Neural cell (in vitro differentiated cells): ENCODE measurements around the gene SDC1. TPM values are rescaled to one million over a fixed set of nuclear protein-coding genes. Genes with fewer than 3 reads are reported as not detected.

ENCODE experiments used
- H2AFZ ChIP-seq: fragments of 200-600, 300-800 bp; sonication (generic), shearing (Covaris generic); 2 replicates; pipeline ENCODE4 v1.6.0; 2014; ENCODE audit warnings: low read depth, mild to moderate bottlenecking, antibody characterized with exemption, low read length, moderate library complexity
- H3F3A ChIP-seq: fragments of 200-600 bp; shearing (Covaris generic); 2 replicates; pipeline ENCODE4 v1.6.1; 2016; ENCODE audit warnings: mild to moderate bottlenecking, moderate library complexity, mixed read lengths, antibody characterized with exemption, low read length; ENCODE audit not compliant: insufficient read depth, poor library complexity, severe bottlenecking
- H3K27ac ChIP-seq: fragments of 200-600, 300-800 bp; sonication (generic), shearing (Covaris generic); 2 replicates; pipeline ENCODE4 v1.5.1; 2014; ENCODE audit warnings: mild to moderate bottlenecking, low read length, moderate library complexity
- H3K27me3 ChIP-seq: fragments of 300-800, 200-600 bp; sonication (generic), shearing (Covaris generic); 2 replicates; pipeline ENCODE4 v1.6.0; 2014; ENCODE audit warnings: mild to moderate bottlenecking, low read depth, low read length, moderate library complexity; ENCODE audit not compliant: insufficient read depth
- H3K36me3 ChIP-seq: fragments of 300-800, 200-600 bp; sonication (generic), shearing (Covaris generic); 2 replicates; pipeline ENCODE4 v1.5.1; 2014; ENCODE audit warnings: mild to moderate bottlenecking, antibody characterized with exemption, low read length, moderate library complexity; ENCODE audit not compliant: insufficient read depth
- H3K4me2 ChIP-seq: fragments of 300-800, 200-600 bp; sonication (generic), shearing (Covaris generic); 2 replicates; pipeline ENCODE4 v1.6.0; 2014; ENCODE audit warnings: mild to moderate bottlenecking, low read length
- H3K4me3 ChIP-seq: fragments of 300-800, 200-600 bp; sonication (generic), shearing (Covaris generic); 2 replicates; pipeline ENCODE4 v1.5.1; 2014; ENCODE audit warnings: mild to moderate bottlenecking, low read length, moderate library complexity
- H3K79me2 ChIP-seq: fragments of 200-600 bp; shearing (Covaris generic); replicated peaks from 2 replicates; pipeline ENCODE4 v1.6.0; 2014; ENCODE audit warnings: mild to moderate bottlenecking, low read length, moderate library complexity; ENCODE audit not compliant: insufficient read depth
- H3K9ac ChIP-seq: fragments of 300-800, 200-600 bp; sonication (generic), shearing (Covaris generic); 2 replicates; pipeline ENCODE4 v1.6.1; 2016; ENCODE audit warnings: mild to moderate bottlenecking, low read length, mixed read lengths
- H3K9me2 ChIP-seq: fragments of 200-600 bp; shearing (Covaris generic); 2 replicates; pipeline ENCODE4 v1.6.1; 2016; ENCODE audit warnings: mild to moderate bottlenecking, low read length, mixed read lengths; ENCODE audit not compliant: insufficient read depth
- H3K9me3 ChIP-seq: fragments of 200-600, 300-800 bp; sonication (generic), shearing (Covaris generic); 2 replicates; pipeline ENCODE4 v1.6.1; 2016; ENCODE audit warnings: mild to moderate bottlenecking, mixed run types, low read length, moderate library complexity, mixed read lengths
- H4K20me1 ChIP-seq: fragments of 200-600 bp; shearing (Covaris generic); 2 replicates; pipeline ENCODE4 v1.6.1; 2016; ENCODE audit warnings: mild to moderate bottlenecking, mixed run types; ENCODE audit not compliant: insufficient read depth
- CTCF ChIP-seq: fragments of 450-650 bp; IDR thresholded peaks from 2 replicates; pipeline ENCODE4 v1.5.1; 2014; ENCODE audit warnings: antibody characterized with exemption, mild to moderate bottlenecking, moderate library complexity; ENCODE audit not compliant: poor library complexity, severe bottlenecking
- EP300 ChIP-seq: fragments of 450-650 bp; conservative IDR thresholded peaks from 2 replicates; pipeline ENCODE4 v1.6.1; 2014; ENCODE audit warnings: antibody characterized with exemption, mild to moderate bottlenecking, moderate library complexity; ENCODE audit not compliant: poor library complexity, severe bottlenecking
- EZH2 ChIP-seq: fragments of 200-600, 300-800 bp; shearing (Covaris generic), sonication (generic); IDR thresholded peaks from 2 replicates; pipeline ENCODE4 v1.6.1; 2014; ENCODE audit warnings: antibody characterized with exemption, low read length, borderline replicate concordance, mild to moderate bottlenecking; ENCODE audit not compliant: insufficient read depth, poor library complexity, severe bottlenecking
- MXI1 ChIP-seq: fragments of 450-650 bp; conservative IDR thresholded peaks from 2 replicates; pipeline ENCODE4 v1.6.1; 2014; ENCODE audit warnings: antibody characterized with exemption, mild to moderate bottlenecking; ENCODE audit not compliant: poor library complexity, severe bottlenecking
- POLR2AphosphoS5 ChIP-seq: IDR thresholded peaks from 2 replicates; pipeline ENCODE4 v1.6.1; 2012
- RAD21 ChIP-seq: fragments of 450-650 bp; conservative IDR thresholded peaks from 2 replicates; pipeline ENCODE4 v1.6.1; 2014; ENCODE audit warnings: antibody characterized with exemption, mild to moderate bottlenecking, moderate library complexity
- SMC3 ChIP-seq: fragments of 450-650 bp; conservative IDR thresholded peaks from 2 replicates; pipeline ENCODE4 v1.6.1; 2014; ENCODE audit warnings: antibody characterized with exemption, mild to moderate bottlenecking, moderate library complexity; ENCODE audit not compliant: poor library complexity
- TAF1 ChIP-seq: IDR thresholded peaks from 2 replicates; pipeline ENCODE4 v1.6.1; 2012; ENCODE audit warnings: low read depth
- polyA plus RNA-seq: library from polyadenylated mRNA; depleted of rRNA; stranded (reverse); fragments of >200 nt; gene quantifications from 2 replicates; pipeline ENCODE4 v1.2.3, GENCODE V29; 2014
- TF ChIP-seq, protein P1 (sequence below): IDR thresholded peaks from 2 replicates; pipeline ENCODE4 v1.6.1; 2012; ENCODE audit warnings: borderline replicate concordance

SDC1 gene
- polyA plus RNA-seq, 1 donor from 2014 or later = 14.9 TPM

- no peaks in the 10 kb centered on the region for H3K79me2 ChIP-seq
Observed at GRCh38 chr2:20175267-20175666, 49.7 kb downstream of the SDC1 start.

DNA sequence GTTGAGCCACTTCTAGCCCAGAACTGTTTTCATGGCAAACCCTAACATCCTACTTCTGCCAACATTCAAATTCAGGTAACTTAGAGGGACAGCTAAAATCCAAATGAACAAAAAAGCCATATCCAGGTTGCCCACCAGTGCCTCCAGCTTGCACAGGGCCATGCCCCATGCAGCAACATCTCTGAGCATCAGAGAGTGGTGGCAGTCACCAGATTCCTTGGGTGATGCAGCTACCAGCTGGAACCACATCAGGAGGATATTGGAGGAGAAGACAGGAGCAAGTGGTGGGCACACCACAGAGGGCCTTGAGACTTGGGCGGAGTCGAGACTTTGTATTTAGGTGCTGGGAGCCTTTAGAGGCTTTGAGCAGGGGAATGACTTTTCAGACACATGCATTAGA lies 50.5 kb downstream of the SDC1 start:
- no peak overlapping the region for H3K27ac ChIP-seq
- TF ChIP-seq EP300 (no peak), POLR2AphosphoS5 (no peak), CTCF (no peak), SMC3 (no peak), RAD21 (no peak), MXI1 (no peak), EZH2 (no peak), TAF1 (no peak)
- TF ChIP-seq, protein P1, sequence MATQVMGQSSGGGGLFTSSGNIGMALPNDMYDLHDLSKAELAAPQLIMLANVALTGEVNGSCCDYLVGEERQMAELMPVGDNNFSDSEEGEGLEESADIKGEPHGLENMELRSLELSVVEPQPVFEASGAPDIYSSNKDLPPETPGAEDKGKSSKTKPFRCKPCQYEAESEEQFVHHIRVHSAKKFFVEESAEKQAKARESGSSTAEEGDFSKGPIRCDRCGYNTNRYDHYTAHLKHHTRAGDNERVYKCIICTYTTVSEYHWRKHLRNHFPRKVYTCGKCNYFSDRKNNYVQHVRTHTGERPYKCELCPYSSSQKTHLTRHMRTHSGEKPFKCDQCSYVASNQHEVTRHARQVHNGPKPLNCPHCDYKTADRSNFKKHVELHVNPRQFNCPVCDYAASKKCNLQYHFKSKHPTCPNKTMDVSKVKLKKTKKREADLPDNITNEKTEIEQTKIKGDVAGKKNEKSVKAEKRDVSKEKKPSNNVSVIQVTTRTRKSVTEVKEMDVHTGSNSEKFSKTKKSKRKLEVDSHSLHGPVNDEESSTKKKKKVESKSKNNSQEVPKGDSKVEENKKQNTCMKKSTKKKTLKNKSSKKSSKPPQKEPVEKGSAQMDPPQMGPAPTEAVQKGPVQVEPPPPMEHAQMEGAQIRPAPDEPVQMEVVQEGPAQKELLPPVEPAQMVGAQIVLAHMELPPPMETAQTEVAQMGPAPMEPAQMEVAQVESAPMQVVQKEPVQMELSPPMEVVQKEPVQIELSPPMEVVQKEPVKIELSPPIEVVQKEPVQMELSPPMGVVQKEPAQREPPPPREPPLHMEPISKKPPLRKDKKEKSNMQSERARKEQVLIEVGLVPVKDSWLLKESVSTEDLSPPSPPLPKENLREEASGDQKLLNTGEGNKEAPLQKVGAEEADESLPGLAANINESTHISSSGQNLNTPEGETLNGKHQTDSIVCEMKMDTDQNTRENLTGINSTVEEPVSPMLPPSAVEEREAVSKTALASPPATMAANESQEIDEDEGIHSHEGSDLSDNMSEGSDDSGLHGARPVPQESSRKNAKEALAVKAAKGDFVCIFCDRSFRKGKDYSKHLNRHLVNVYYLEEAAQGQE = no peak

More at GRCh38 chr2:20175267-20175666, 49.7 kb downstream of the SDC1 start:
- Histone ChIP-seq H3K27ac (no peak overlapping the region), H3K4me3 (no peak overlapping the region), H3K4me2 (no peak overlapping the region), H3K9me2 (no peaks in the 10 kb centered on the region), H3K36me3 (no peaks in the 10 kb centered on the region), H3F3A (no peaks in the 10 kb centered on the region), H3K27me3 (no peaks in the 10 kb centered on the region), H2AFZ (no peak overlapping the region), H3K9me3 (no peaks in the 10 kb centered on the region), H4K20me1 (no peaks in the 10 kb centered on the region), H3K9ac (no peak overlapping the region)
- TF ChIP-seq EP300 = no peak

More for the DNA sequence above, 50.5 kb downstream of the SDC1 start:
- Histone ChIP-seq H3K9me2 (no peaks in the 10 kb centered on the region), H3K79me2 (no peaks in the 10 kb centered on the region), H3K9ac (no peak overlapping the region), H3K4me2 (no peak overlapping the region), H3K9me3 (no peaks in the 10 kb centered on the region), H3F3A (no peaks in the 10 kb centered on the region), H3K4me3 (no peak overlapping the region), H3K36me3 (no peaks in the 10 kb centered on the region), H4K20me1 (no peaks in the 10 kb centered on the region), H2AFZ (no peak overlapping the region), H3K27me3 (no peaks in the 10 kb centered on the region)
